ENCODE measurements around the gene SDR9C7. TPM values are rescaled to one million over a fixed set of nuclear protein-coding genes. Genes with fewer than 3 reads are reported as not detected.

The SDR9C7 gene
- total and polyA plus RNA-seq, 2 donors (not counting 1 experiment from before 2014, with no cell fraction given): not detected

DNA sequence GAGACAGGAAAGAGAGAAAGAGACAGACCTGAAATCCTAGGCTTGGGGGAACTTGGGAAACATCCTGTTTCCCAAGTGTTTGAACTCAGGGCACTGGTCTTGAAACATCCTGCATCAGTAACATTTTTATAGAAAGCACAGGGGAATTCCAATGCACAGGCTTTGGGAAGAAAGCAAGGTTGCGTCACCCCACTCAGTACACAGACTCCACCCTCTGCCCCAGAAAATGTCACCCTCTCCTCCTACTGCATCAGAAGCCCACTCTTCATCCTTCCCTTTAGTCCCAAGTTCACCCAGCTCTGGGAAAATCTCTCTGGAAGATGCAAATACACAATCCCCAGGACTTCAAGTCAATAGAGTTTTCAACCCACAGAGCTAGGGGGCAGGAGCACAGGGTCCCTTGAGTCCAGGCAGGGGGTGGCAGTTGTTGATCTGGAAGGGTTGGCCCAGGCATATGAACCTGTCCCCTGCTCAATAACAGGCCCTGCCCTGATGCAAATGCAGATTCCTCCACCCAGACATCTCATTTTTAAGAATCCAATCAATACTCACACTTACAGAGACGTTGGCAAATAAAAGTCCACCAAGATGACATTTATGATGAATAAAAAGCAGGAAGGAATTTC lies 21.5 kb upstream of the SDR9C7 start:
- no peak overlapping the region for H3K27ac ChIP-seq (ENCODE audit: insufficient read depth, low read length)
- no peak overlapping the region for H2AFZ ChIP-seq (ENCODE audit: low read length)
- no peak overlapping the region for H3K4me2 ChIP-seq (ENCODE audit: extremely low read depth, insufficient read depth, low read length)
- H3K27me3 ChIP-seq (ENCODE audit: control insufficient read depth, insufficient read depth, low read length): peaks cover 3% of the 10 kb centered on the region
- no peaks in the 10 kb centered on the region for H3K79me2 ChIP-seq (ENCODE audit: control insufficient read depth, insufficient read depth, low read length)
- no peak overlapping the region for H3K4me3 ChIP-seq (replicated peaks in 1 of 4; ENCODE audit: control extremely low read depth in 1 of 4, insufficient read depth in 1 of 4, low read depth in 3 of 4, low read length in 4 of 4)
- no peaks in the 10 kb centered on the region for H3K36me3 ChIP-seq (ENCODE audit: control insufficient read depth, insufficient read depth, low read length)
- H3K9me3 ChIP-seq (ENCODE audit: control insufficient read depth, insufficient read depth, low read depth, low read length): no peaks in the 10 kb centered on the region
- TF ChIP-seq, protein P1, sequence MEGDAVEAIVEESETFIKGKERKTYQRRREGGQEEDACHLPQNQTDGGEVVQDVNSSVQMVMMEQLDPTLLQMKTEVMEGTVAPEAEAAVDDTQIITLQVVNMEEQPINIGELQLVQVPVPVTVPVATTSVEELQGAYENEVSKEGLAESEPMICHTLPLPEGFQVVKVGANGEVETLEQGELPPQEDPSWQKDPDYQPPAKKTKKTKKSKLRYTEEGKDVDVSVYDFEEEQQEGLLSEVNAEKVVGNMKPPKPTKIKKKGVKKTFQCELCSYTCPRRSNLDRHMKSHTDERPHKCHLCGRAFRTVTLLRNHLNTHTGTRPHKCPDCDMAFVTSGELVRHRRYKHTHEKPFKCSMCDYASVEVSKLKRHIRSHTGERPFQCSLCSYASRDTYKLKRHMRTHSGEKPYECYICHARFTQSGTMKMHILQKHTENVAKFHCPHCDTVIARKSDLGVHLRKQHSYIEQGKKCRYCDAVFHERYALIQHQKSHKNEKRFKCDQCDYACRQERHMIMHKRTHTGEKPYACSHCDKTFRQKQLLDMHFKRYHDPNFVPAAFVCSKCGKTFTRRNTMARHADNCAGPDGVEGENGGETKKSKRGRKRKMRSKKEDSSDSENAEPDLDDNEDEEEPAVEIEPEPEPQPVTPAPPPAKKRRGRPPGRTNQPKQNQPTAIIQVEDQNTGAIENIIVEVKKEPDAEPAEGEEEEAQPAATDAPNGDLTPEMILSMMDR (conservative IDR thresholded peaks at IDR 0.05 in 1 of 2, IDR thresholded peaks at IDR 0.05 in 1 of 2; ENCODE audit: low read depth in 1 of 2, low read length in 2 of 2): no peak
- TF ChIP-seq EZH2 (IDR thresholded peaks at IDR 0.05; ENCODE audit: low read length, missing control alignments): no peak
- no peak overlapping the region for H3K9ac ChIP-seq (ENCODE audit: insufficient read depth, low read length)
- H4K20me1 ChIP-seq (ENCODE audit: control insufficient read depth, extremely low read depth, insufficient read depth, low read length): no peaks in the 10 kb centered on the region
- no peaks in the 10 kb centered on the region for H3K4me1 ChIP-seq (ENCODE audit: control insufficient read depth, extremely low read depth, insufficient read depth, low read length)
- peak in 1 of 2 donors; percentile 21 for DNase-seq (ENCODE audit: low read depth in 2 of 2)

DNA sequence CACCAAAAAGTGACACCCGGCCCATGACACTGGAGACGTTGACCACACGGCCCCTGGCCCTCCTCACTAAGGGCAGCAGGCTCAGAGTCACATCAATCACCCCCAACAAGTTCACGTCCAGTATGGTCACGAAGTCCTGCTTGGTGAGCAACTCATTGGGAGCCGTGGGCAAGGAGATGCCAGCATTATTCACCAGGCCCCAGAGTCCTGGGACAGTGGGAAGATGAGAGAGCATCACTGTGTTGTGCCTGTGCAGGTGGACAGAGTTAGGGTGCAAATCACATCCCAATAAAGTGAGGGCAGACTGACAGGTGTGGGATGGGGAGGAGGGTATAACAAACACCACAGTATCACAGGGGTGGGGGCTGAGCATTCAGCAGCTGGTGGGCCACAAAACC lies 20.7 kb upstream of the SDR9C7 start:
- Histone ChIP-seq H3K4me2 (ENCODE audit: extremely low read depth, insufficient read depth, low read length) (no peak overlapping the region), H3K4me3 (replicated peaks in 1 of 4; ENCODE audit: control extremely low read depth in 1 of 4, insufficient read depth in 1 of 4, low read depth in 3 of 4, low read length in 4 of 4) (no peak overlapping the region), H3K4me1 (ENCODE audit: control insufficient read depth, extremely low read depth, insufficient read depth, low read length) (no peaks in the 10 kb centered on the region), H3K9ac (ENCODE audit: insufficient read depth, low read length) (no peak overlapping the region), H3K36me3 (ENCODE audit: control insufficient read depth, insufficient read depth, low read length) (no peaks in the 10 kb centered on the region), H3K9me3 (ENCODE audit: control insufficient read depth, insufficient read depth, low read depth, low read length) (no peaks in the 10 kb centered on the region), H3K79me2 (ENCODE audit: control insufficient read depth, insufficient read depth, low read length) (no peaks in the 10 kb centered on the region), H4K20me1 (ENCODE audit: control insufficient read depth, extremely low read depth, insufficient read depth, low read length) (no peaks in the 10 kb centered on the region), H2AFZ (ENCODE audit: low read length) (no peak overlapping the region), H3K27ac (ENCODE audit: insufficient read depth, low read length) (no peak overlapping the region), H3K27me3 (ENCODE audit: control insufficient read depth, insufficient read depth, low read length) (peaks cover 3% of the 10 kb centered on the region)
- DNase-seq (ENCODE audit: low read depth in 2 of 2): no peak
- TF ChIP-seq, protein P1 (conservative IDR thresholded peaks at IDR 0.05 in 1 of 2, IDR thresholded peaks at IDR 0.05 in 1 of 2; ENCODE audit: low read depth in 1 of 2, low read length in 2 of 2): no peak
- TF ChIP-seq EZH2 (IDR thresholded peaks at IDR 0.05; ENCODE audit: low read length, missing control alignments): no peak

DNA sequence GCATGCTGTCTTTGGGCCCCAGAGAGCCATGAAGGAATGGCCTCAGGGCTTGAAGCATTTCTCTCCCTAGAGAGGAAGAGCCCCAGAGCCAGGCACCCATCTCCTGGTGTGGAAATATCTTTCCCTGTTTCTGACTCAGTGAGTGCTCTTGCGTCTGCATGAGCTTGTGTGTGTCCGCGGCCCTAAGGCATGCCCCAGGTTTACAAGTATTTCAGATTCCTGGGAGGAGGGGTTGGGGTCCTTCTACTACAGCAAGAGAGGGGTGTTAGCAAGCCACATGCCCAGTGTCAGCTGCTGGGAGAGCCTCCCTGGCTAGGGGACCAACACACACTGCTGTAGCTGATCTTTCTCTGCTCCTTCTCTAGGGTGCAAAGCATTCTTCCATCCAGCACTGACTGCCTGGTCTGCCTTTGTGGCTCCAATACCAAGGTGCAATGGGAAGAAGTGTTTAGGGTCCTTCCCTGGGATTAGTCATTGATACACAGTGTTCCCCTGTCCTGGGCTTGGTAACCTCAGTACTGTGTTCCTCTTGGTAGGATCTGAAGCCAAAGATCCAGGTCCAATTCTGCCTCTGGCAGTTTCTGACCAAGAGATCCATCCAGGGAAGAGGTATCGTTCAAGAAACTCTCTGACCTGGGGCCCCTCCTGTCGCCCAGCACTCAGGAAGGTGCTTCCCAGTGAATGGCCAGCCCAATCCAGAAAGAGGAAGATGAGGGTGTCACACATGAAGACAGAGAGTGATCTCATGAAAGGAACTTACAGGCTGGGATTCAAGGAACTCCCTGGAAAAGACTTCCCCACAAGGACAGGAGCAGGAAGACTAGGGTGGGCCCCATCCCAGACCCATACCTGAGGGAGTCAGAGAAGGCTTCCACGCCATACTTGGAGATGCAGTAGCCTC lies 20.1 kb upstream of the SDR9C7 start:
- Histone ChIP-seq H3K27ac (ENCODE audit: insufficient read depth, low read length) (no peak overlapping the region), H3K36me3 (ENCODE audit: control insufficient read depth, insufficient read depth, low read length) (no peaks in the 10 kb centered on the region), H3K4me2 (ENCODE audit: extremely low read depth, insufficient read depth, low read length) (no peak overlapping the region), H3K4me3 (replicated peaks in 1 of 4; ENCODE audit: control extremely low read depth in 1 of 4, insufficient read depth in 1 of 4, low read depth in 3 of 4, low read length in 4 of 4) (no peak overlapping the region), H4K20me1 (ENCODE audit: control insufficient read depth, extremely low read depth, insufficient read depth, low read length) (no peaks in the 10 kb centered on the region), H3K79me2 (ENCODE audit: control insufficient read depth, insufficient read depth, low read length) (no peaks in the 10 kb centered on the region), H3K9ac (ENCODE audit: insufficient read depth, low read length) (no peak overlapping the region), H3K9me3 (ENCODE audit: control insufficient read depth, insufficient read depth, low read depth, low read length) (no peaks in the 10 kb centered on the region), H2AFZ (ENCODE audit: low read length) (no peak overlapping the region), H3K4me1 (ENCODE audit: control insufficient read depth, extremely low read depth, insufficient read depth, low read length) (no peaks in the 10 kb centered on the region), H3K27me3 (ENCODE audit: control insufficient read depth, insufficient read depth, low read length) (peaks cover 3% of the 10 kb centered on the region)
- DNase-seq (ENCODE audit: low read depth in 2 of 2): no peak
- TF ChIP-seq, protein P1 (conservative IDR thresholded peaks at IDR 0.05 in 1 of 2, IDR thresholded peaks at IDR 0.05 in 1 of 2; ENCODE audit: low read depth in 1 of 2, low read length in 2 of 2): no peak
- TF ChIP-seq EZH2 (IDR thresholded peaks at IDR 0.05; ENCODE audit: low read length, missing control alignments): no peak
